NCI-H69 (cell line): Measurements from ENCODE around the gene STXBP2.
A peak's percentile ranks its signal among the peaks of the same experiment; 100 is the strongest.

Source experiments
- DNase-seq: peaks from one replicate; lab custom pipeline; 2025; lab: John Stamatoyannopoulos, UW

STXBP2 gene

GRCh38 chr19:7679771-7680605 is 43.1 kb downstream of the STXBP2 start:
- no peak for DNase-seq

- peak; percentile 93 for DNase-seq
These were observed 43.9 kb downstream of the STXBP2 start, which contains the start of gene TRAPPC5 for GRCh38 chr19:7680606-7681339. TSS of gene TRAPPC5 (plus strand) at chr19:7680833. CDS start at chr19:7682254, 1,421 bp downstream.

- DNase-seq: peak; percentile 39
These were observed 44.6 kb downstream of the STXBP2 start for GRCh38 chr19:7681340-7682174.

GRCh38 chr19:7682175-7682855 is 45.4 kb downstream of the STXBP2 start:
- DNase-seq: no peak

DNA sequence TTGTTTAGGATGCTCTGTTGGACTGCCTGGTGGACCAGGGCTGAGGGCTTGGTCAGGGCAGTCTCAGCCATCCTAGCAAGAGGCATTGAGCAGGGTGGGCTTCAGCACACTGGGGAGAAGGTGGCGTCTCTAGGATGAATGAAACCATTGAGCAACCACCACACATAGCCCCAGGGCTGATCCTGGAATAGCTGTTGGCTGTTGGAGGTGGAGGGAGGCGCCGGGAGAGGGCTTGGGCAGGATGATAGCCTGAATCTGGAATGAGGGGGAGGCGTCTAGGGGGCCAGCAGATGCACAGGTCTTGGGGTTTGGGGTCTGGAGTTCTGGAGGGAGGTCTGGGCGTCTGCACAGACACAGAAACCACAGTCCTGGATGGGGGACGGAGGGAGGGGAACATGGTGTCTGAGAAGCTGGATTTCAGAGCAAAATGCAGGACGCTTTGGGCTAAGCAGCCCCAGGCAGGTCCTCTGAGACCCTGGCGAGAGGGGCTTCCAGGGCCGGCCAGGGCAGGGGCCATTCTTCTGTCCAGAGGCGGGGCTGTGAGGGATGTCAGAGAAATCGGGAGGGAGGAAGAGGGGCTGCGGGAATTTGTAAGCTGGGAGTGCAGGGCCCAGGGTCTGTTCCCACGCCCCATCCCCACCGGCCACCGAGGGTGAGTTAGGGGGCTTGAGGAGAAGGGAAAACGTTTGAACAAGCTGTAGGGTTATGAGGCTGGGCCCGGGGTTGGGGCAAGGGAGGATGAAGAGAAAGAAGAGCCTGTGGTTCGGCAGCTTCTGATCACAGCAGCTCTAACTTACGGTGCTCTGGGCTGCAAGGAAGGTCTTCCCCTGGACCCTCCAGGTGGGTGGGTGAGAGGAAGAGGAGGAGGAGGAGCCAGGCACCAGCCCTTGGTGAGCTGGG is 48.9 kb downstream of the STXBP2 start:
- DNase-seq: no peak

DNA sequence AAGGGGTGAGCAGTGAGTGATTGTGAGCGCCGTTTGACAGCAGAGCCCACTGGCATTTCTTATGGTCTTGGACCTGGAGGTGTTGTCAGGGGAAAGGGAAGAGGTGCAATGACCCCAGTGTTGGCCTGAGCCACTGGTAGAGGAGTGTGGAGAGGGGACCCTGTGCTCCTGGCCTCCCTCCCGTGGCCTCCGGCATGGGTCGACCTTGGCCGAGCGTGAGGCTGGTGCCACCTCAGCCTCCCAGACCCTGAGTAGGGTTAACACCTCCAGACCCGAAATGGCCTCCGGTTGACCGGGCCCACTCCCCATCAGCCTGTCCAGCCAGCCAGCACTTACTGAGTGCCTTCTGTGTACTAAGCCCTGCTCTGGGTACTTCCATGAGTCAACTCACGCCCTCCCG is 50.3 kb downstream of the STXBP2 start:
- no peak for DNase-seq

DNA sequence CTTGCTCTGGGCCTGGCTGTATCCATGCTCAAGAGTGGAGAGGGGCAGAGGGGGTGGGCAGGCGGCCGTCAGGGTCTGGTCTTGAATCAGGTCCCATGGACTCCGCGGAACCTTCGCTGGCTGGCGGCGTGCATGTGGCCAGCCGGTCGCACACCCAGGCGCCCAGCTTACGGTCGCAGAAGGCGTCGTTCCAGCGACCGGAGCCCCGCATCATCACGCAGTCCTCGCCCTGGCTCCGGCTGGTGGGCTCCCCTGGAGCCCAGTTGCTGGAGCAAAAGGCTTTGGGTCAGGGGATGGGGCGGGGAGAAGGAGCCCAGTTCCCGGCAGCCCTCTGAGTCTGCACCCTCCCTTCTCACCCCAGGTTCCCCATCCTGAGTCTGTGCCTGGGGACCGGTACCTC is 52.3 kb downstream of the STXBP2 start:
- DNase-seq: no peak

DNA sequence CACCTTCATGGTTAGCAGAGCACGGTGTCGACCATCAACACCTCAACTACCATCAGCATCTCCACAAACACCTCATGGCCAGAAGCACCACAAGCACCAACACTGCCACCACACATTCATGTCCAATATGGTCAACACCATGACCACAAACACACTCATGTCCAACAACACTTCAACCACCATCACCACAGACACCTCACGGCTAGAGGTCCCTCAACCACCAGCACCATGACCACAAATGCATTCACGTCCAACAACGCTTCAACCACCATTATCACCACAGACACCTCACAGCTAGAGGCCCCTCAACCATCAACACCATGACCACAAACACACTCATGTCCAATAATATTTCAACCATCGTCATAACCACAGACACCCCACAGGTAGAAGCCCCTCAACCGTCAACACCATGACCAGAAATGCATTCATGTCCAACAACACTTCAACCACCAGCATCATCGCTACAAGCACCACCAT is 53.9 kb downstream of the STXBP2 start:
- DNase-seq: no peak

GRCh38 chr19:7691497-7691896 is 54.6 kb downstream of the STXBP2 start:
- no peak for DNase-seq

DNA sequence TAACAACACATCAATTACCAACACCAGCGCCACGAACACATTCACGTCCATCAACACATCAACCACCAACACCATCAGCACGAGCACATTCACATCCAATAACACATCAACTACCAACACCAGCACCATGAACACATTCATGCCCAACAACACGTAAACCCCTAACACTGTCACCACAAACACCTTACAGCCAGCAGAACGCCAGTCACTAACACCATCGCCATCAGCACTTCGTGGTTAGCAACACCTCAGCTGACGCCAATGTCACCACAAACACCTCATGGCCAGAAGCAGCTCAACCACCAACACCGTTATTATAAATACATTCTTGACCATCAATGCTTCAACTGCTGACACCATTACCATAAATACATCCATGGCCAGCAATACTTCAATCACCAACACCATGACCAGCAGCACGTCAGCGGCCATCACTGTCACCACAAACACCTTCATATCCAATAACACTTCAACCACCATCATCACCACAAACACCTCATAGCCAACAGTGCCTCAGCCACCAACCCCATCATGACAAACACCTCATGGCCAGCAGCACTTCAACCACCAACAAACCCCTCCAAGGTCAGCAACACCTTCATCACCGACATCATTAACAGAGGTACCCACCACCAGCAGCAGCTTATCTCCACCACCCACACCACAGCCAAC is 55.6 kb downstream of the STXBP2 start:
- DNase-seq: no peak

- DNase-seq: no peak
These were observed 57.6 kb downstream of the STXBP2 start for GRCh38 chr19:7694499-7694898.
